Kidney (tissue), 14 donors: ENCODE data around the gene SLIT1. TPM values are rescaled to one million over a fixed set of nuclear protein-coding genes. Genes with fewer than 3 reads are reported as not detected.
"Not testable (repeated sequence)": the region's sequence is repeated elsewhere in the genome, so short reads cannot be mapped to it uniquely, and the experiment has no call there.

Source experiments
- DNase-seq, 5 donors: peaks; one replicate each; pipeline ENCODE4 v3.0.0-alpha.2; 2013 to 2020
- FAIRE-seq: peaks from 2 replicates; lab custom pipeline; 2012; peaks lifted over from hg19 to GRCh38; lab: Jason Lieb, UNC
- H3K27ac ChIP-seq, 2 donors: one replicate each; pipeline ENCODE4 v1.7.0; 2013; ENCODE audit warnings: low read depth in 2 of 2, low read length in 2 of 2, inconsistent platforms in 1 of 2
- H3K27me3 ChIP-seq: one replicate; pipeline ENCODE4 v1.7.1; 2013; ENCODE audit warnings: low read length, inconsistent platforms; ENCODE audit not compliant: control insufficient read depth, insufficient read depth
- H3K36me3 ChIP-seq, 3 donors: one replicate each; pipeline versions ENCODE4 v1.7.0 to v1.7.1; 2013; ENCODE audit warnings: low read length in 3 of 3, control low read depth in 1 of 3, inconsistent platforms in 1 of 3; ENCODE audit not compliant: insufficient read depth in 3 of 3, control insufficient read depth in 2 of 3
- H3K4me1 ChIP-seq, 3 donors: one replicate each; pipeline versions ENCODE4 v1.7.0 to v1.7.1; 2013; ENCODE audit warnings: low read length in 3 of 3, inconsistent platforms in 1 of 3, low read depth in 1 of 3; ENCODE audit not compliant: control insufficient read depth in 2 of 3, insufficient read depth in 2 of 3
- H3K4me3 ChIP-seq, 3 donors: one replicate each; pipeline versions ENCODE4 v1.7.0 to v1.8.1; 2013; ENCODE audit warnings: low read length in 3 of 3, control low read depth in 1 of 3, inconsistent platforms in 1 of 3
- H3K9ac ChIP-seq, 3 donors: one replicate each; pipeline versions ENCODE4 v1.7.0 to v1.7.1; 2013; ENCODE audit warnings: low read length in 3 of 3, control low read depth in 1 of 3, inconsistent platforms in 1 of 3
- H3K9me3 ChIP-seq, 3 donors: one replicate each; pipeline versions ENCODE4 v1.7.0 to v1.7.1; 2013; ENCODE audit warnings: low read length in 3 of 3, control low read depth in 1 of 3, inconsistent platforms in 1 of 3; ENCODE audit not compliant: control insufficient read depth in 2 of 3, insufficient read depth in 1 of 3
- CTCF ChIP-seq: IDR thresholded peaks from 3 replicates; pipeline ENCODE4 v1.5.1; 2012; ENCODE audit warnings: mild to moderate bottlenecking, moderate library complexity, borderline replicate concordance; ENCODE audit not compliant: insufficient read depth; ENCODE audit errors: extremely low read depth
- intact Hi-C: fragments of 100-400 bp; cut with DNase I; formaldehyde crosslinking; loops from one replicate; pipeline ENCODE4 v1.11.1; 2022
- polyA plus RNA-seq: library from polyadenylated mRNA; stranded (reverse); fragments of 350-450 nt; fragmentation: Illumina TruSeq; extraction: RNeasy Lipid Tissue Mini Kit (QIAGEN cat#74804); gene quantifications from one replicate; pipeline ENCODE4 v1.2.3, GENCODE V29; 2014; ENCODE audit warnings: low read depth, low replicate concordance; ENCODE audit not compliant: insufficient read depth
- total RNA-seq: library from RNA; stranded (reverse); fragmentation: NEBNext Ultra II Directional; extraction: Animal tissue kit (Norgen Biotek cat#: 25700); gene quantifications from one replicate; pipeline ENCODE4 v1.2.1, GENCODE V29; 2021
- donor health status: control.
- donor health status: control.
- donor health status: control.
- donor health status: control.
- donor health status: control.
- donor health status: DM: yes; HTN: yes; CAD: no.
- donor health status: Normal renal cell carcinoma (clear cell type).

The SLIT1 gene
- total and polyA plus RNA-seq, 2 donors from 2014 or later = 0.06 to 0.35 TPM

- Histone ChIP-seq H3K4me1 (peaks cover 0 to 9% (median 0%) of the 10 kb centered on the region in 3 donors), H3K27ac (no peak overlapping the region), H3K27me3 (no peaks in the 10 kb centered on the region), H3K36me3 (no peaks in the 10 kb centered on the region), H3K9me3 (no peaks in the 10 kb centered on the region), H3K4me3 (no peak overlapping the region), H3K9ac (no peak overlapping the region)
- FAIRE-seq (no peak), DNase-seq (no peak)
- intact Hi-C loops = no loop called here
- no peak for TF ChIP-seq CTCF
Observed at GRCh38 chr10:97034958-97035769, 150.6 kb downstream of the SLIT1 start.

- no peak for DNase-seq
- no peak for TF ChIP-seq CTCF
- Histone ChIP-seq H3K27me3 (no peaks in the 10 kb centered on the region), H3K36me3 (no peaks in the 10 kb centered on the region), H3K9me3 (no peaks in the 10 kb centered on the region), H3K27ac (no peak overlapping the region), H3K9ac (no peak overlapping the region), H3K4me1 (peaks cover 0 to 9% (median 0%) of the 10 kb centered on the region in 3 donors), H3K4me3 (no peak overlapping the region)
- intact Hi-C loops = no loop called here
- FAIRE-seq = no peak
Observed at GRCh38 chr10:97034301-97034700, 151.5 kb downstream of the SLIT1 start.

- not testable (repeated sequence) for DNase-seq, FAIRE-seq, H3K4me3 ChIP-seq
Observed at GRCh38 chr10:97033841-97034240, 151.9 kb downstream of the SLIT1 start.

GRCh38 chr10:97032624-97033023 is 153.1 kb downstream of the SLIT1 start:
- no peaks in the 10 kb centered on the region for H3K27me3 ChIP-seq
- no peak for DNase-seq
- H3K36me3 ChIP-seq = no peaks in the 10 kb centered on the region
- no peak for TF ChIP-seq CTCF
- peaks cover 0 to 4% (median 0%) of the 10 kb centered on the region in 3 donors for H3K4me1 ChIP-seq
- H3K9ac ChIP-seq = no peak overlapping the region
- no peak overlapping the region for H3K27ac ChIP-seq
- FAIRE-seq = no peak
- intact Hi-C loops = no loop called here
- H3K9me3 ChIP-seq = no peaks in the 10 kb centered on the region
- H3K4me3 ChIP-seq = no peak overlapping the region

More at GRCh38 chr10:97033841-97034240, 151.9 kb downstream of the SLIT1 start:
- H3K27ac ChIP-seq, intact Hi-C loops, H3K9me3 ChIP-seq, H3K36me3 ChIP-seq, H3K27me3 ChIP-seq, H3K9ac ChIP-seq, H3K4me1 ChIP-seq: not testable (repeated sequence)
